GM21515 (cell line): ENCODE results near the gene YAP1.

Experiments
- ATAC-seq: cut with Tn5 transposase; IDR thresholded peaks from one replicate; pipeline ENCODE4 v1.9.1; 2021; ENCODE audit not compliant: unreplicated experiment

Gene YAP1

GRCh38 chr11:102157219-102157618 is 47.0 kb downstream of the YAP1 start:
- ATAC-seq, result no peak

GRCh38 chr11:102158164-102158735 is 48.0 kb downstream of the YAP1 start:
- ATAC-seq, result no peak

DNA sequence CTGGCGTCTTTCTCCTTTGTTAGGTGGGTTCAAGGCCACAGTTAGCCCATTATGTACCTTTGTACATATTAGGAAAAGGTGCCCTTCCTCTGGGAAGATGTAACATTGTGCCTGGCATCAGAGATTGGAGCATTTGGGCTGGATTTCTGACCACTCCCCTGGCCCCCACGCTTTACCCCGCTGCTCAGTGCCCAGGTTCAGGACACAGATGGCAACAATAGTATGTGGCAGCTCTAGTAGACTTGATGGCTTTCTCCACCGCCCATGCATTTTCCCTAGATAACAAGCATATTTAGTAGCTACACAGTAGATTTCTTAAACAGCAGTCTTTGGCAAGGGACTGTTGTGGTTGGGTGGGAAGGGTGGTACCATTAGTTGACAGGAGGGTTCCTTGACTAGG is 53.1 kb downstream of the YAP1 start:
- ATAC-seq, result no peak

GRCh38 chr11:102166175-102167064 is 56.2 kb downstream of the YAP1 start:
- no peak for ATAC-seq

GRCh38 chr11:102168481-102168880 is 58.2 kb downstream of the YAP1 start:
- no peak for ATAC-seq

DNA sequence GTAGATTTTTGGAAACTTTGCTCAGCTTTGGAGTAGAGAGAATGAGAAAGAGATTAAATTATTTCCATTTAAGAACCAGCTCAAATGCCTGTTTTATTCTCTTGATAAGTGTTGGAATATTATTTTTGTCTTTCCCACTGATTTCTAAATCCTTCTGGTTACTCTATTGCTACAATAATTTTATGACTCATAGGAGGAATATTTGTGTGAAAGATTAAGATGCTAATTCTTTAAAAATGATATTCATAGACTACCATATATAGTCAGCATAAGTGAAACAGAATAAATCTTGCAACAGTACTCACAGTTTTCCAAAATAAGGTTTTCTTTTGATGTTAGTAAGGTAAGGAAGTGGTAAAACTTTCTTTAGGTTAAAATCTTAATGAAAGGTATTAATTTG is 60.9 kb downstream of the YAP1 start:
- ATAC-seq, result no peak

- no peak for ATAC-seq
Observed at GRCh38 chr11:102172127-102172848, 62.0 kb downstream of the YAP1 start.

DNA sequence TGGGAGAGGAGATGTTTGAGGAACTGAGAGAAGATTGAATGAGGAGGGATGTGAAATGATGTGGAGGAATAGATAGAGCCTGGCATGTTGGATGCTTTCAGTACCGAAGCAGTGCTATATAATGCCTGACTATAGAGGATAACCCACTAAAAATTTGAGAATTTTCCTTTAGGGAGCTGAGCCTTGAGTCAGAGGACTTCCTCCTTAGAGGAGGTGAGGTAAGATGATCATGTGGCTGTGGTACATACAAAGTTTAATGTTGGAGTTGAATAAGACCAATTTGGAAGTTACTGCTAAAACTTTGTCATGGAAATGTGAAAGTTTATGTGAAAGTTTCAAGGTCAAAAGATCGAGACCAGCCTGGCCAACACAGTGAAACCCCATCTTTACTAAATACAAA is 66.9 kb downstream of the YAP1 start:
- no peak for ATAC-seq

- ATAC-seq, result no peak
Observed at GRCh38 chr11:102177974-102178631, 67.9 kb downstream of the YAP1 start.

DNA sequence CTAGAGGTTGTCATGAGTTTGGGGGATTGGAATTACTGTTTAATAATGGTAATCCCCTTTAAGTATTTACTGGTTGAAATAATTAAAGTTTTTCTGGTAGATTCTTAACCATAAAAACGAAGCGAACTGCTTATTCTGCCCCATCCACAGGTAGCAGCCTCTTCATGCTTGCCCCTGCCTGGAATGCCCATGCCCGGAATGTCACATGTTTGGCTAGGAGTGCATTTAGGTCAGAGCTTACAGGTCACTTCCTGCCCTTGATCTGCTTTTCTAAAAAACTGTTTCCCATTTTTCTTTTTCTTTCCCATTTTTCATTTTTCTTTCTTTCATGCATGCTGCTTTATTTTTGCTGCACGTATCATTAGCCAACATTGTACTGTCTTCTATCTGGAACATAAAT is 69.1 kb downstream of the YAP1 start:
- no peak for ATAC-seq

- no peak for ATAC-seq
Observed at GRCh38 chr11:102184269-102184987, 74.2 kb downstream of the YAP1 start.

DNA sequence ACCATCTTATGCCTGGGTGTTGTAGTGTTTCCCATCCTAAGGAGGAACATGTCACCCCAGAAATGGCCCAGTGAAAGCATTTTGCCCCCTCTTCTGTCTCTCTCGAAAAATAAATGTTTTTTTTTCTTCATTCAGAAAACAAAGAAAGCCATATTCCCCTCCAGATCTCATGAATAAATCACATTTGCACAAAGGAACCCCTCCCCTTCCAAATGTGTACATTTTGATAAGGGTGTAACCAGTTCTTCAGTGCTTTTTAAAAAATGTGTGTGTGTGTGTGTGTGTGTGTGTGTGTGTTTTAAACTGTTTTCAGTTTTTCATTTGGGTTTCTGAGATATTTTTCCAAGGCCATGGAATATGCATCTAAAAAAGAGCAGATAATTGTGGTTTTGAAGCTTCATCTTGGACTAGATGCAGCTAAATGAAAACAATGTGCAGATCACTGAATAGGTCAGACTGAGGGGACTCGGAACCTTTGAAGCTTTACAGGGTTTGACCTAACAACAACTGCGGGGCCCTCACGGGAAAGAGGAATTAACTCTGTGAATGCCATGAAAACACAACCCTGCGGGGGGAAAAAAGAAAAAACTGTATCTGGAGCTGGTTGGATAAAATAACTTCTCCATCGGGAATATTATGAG is 76.4 kb downstream of the YAP1 start:
- ATAC-seq, result no peak

DNA sequence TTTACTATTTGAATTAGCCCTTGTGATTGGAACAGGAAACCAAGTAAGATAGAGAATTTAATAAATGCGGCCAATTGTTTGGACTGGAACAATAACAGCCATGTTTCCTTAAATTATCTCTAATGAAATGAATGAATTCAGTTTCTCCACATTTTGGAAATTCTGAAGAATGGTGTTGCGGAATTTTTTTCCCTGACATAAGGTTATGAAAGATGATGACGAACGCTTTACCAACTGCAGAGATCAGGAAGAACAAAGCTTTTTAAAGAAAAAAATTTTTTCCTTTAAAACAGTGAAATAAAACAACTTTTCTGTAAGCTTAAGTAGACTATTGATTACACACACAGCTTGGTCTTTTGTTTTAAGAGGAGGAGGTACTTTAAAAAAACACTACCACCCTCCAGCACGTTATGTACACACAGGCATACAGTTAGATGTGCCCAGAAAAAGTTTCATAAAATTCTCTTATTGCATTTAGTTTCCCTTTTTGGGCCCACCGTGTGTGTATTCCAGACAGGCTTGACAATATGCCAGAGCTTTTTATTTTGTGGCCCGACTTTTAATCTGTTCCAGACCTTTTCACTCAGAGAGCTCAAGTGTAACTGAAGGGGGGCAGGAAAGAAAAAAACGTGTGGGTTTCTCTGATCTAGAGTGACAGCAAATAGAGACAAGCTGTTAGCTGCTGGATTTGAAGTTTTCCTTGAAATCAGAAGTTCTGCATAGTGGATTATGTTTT is 77.3 kb downstream of the YAP1 start:
- ATAC-seq, result no peak

GRCh38 chr11:102188488-102188887 is 78.2 kb downstream of the YAP1 start:
- no peak for ATAC-seq

- no peak for ATAC-seq
Observed at GRCh38 chr11:102191832-102192231, 81.6 kb downstream of the YAP1 start.

DNA sequence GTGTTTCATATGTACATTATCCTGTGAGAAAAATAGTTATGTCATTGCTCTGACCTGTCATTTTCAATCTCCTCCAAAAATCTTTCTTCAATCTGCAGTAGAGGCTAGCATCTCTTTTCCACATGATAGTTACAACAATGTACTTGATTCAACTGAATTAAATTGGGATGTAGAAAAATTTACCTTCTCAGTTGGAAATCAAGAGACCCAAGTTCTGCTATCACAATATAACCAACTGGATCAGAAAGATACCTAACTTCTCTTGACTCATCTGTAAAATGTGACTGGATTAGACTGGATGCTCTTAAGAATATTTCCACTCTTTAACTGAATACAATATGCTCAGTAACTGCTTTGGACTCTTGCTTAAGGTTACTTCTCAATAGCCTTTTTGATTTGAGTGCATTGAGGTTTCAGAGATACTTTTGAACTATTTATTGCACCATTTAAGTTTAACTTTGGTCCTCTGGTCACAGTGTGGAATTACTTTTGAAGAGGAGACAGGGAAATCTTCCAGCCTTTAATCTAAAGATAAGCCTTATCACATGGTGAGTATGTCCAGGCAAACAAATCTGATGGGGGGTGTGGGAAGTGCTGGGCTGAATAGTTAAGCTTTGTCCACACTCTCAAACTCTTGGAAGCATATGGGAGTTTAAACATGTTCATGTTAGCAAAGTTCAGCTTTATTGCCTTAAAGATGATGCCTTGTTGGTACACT is 82.3 kb downstream of the YAP1 start:
- no peak for ATAC-seq

GRCh38 chr11:102194257-102194656 is 84.0 kb downstream of the YAP1 start:
- no peak for ATAC-seq

GRCh38 chr11:102194990-102195389 is 84.7 kb downstream of the YAP1 start:
- no peak for ATAC-seq

- no peak for ATAC-seq
Observed at GRCh38 chr11:102196351-102196750, 86.1 kb downstream of the YAP1 start.
